LNCAP (cell line): ENCODE results near the gene HLA-DMB.

Experiments used
- TF ChIP-seq, protein P1 (sequence below): fragments of 450-650 bp; IDR thresholded peaks from 2 replicates; pipeline ENCODE4 v1.5.1; 2017; ENCODE audit warnings: mild to moderate bottlenecking

Gene HLA-DMB

GRCh38 chr6:32962213-32962826 is 21.5 kb upstream of the HLA-DMB start:
- TF ChIP-seq, protein P1, sequence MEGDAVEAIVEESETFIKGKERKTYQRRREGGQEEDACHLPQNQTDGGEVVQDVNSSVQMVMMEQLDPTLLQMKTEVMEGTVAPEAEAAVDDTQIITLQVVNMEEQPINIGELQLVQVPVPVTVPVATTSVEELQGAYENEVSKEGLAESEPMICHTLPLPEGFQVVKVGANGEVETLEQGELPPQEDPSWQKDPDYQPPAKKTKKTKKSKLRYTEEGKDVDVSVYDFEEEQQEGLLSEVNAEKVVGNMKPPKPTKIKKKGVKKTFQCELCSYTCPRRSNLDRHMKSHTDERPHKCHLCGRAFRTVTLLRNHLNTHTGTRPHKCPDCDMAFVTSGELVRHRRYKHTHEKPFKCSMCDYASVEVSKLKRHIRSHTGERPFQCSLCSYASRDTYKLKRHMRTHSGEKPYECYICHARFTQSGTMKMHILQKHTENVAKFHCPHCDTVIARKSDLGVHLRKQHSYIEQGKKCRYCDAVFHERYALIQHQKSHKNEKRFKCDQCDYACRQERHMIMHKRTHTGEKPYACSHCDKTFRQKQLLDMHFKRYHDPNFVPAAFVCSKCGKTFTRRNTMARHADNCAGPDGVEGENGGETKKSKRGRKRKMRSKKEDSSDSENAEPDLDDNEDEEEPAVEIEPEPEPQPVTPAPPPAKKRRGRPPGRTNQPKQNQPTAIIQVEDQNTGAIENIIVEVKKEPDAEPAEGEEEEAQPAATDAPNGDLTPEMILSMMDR, result no peak

GRCh38 chr6:32960563-32960962 is 19.7 kb upstream of the HLA-DMB start:
- TF ChIP-seq, protein P1, result no peak

- TF ChIP-seq, protein P1, result no peak
Observed at GRCh38 chr6:32956176-32956575, 15.3 kb upstream of the HLA-DMB start.

GRCh38 chr6:32954986-32955802 is 14.4 kb upstream of the HLA-DMB start:
- TF ChIP-seq, protein P1, result peak; percentile 34; the same call in 1 of the 2 replicates

GRCh38 chr6:32954267-32954666 is 13.4 kb upstream of the HLA-DMB start:
- TF ChIP-seq, protein P1, result no peak

GRCh38 chr6:32953775-32954174 is 12.9 kb upstream of the HLA-DMB start:
- TF ChIP-seq, protein P1, result no peak

GRCh38 chr6:32952817-32953739 is 12.2 kb upstream of the HLA-DMB start, which contains the start of gene HLA-DMA:
TSS of gene HLA-DMA (minus strand) at chr6:32953097. CDS start at chr6:32953036, 61 bp downstream.
- TF ChIP-seq, protein P1, result peak; percentile 59
